NCI-H1417 treated with DMSO at 0.1 percent for 48 hours (cell line): Measurements from ENCODE around the gene C5AR1.
"Not testable (repeated sequence)": the region's sequence is repeated elsewhere in the genome, so short reads cannot be mapped to it uniquely, and the experiment has no call there.

Source experiments
- DNase-seq: peaks from one replicate; lab custom pipeline; 2025; lab: John Stamatoyannopoulos, UW

Gene C5AR1

DNA sequence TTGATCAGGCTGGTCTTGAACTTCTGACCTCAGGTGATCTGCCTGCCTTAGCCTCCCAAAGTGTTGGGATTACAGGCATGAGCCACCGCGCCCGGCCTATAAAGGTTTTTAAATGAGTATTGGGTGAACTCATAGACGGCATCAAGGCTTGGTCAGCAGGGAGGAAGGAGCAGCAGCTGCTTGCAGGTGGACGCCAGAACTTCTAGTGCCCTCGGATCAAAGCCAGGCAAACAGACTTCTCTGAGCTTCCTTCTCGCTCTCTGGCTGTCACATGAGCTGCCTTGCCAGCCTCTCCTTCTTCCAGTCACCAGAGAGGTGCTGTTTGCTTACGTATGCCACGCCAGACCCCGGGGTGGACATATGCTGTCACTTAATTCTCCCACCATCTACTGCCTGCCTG is 55.8 kb downstream of the C5AR1 start:
- not testable (repeated sequence) for DNase-seq

DNA sequence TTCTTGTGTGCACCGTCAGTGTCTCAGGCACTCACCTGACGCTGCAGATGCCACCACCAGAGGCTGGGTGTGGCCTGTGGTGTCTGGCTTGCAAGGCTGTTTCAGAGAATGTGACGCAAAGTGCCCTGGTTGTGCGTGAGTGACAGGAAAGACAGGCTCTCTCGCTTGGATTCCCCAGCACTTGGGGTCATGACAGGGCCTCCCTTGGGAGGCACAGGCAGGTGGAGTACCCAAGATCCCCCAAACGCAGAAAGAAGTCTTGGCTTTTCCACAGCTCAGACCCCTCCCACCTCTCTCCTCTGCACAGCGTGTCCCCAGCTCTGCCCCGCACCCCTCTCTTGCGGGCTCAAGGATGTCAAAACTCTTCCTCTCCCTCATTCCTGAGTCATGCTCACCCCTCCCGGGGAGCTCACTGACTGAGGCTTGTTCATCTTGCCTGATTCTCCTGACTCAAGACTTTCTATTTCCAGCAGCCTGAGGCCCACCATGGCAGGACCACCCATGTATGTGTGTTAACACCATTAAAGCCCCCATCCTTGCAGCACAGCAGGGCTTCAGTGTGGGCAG is 60.5 kb downstream of the C5AR1 start:
- DNase-seq, result no peak

DNA sequence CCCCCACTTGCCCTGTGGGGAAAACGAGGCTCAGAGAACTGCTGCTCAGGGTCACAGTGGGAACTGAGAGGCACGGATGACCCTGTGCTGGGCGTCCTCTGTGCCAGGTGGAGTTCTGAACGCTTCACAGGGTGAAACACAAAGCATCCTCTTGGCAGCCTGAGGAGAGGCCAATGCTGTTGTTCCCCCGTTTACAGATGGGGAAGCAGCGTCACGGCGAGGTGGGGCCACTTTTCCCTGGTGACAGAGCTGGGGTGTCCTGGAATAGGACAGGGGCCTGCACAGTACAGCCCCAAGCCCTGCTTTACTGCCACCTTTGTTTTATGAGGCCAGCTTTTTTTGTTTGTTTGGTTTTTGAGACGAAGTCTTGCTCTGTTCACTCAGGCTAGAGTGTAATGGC is 61.6 kb downstream of the C5AR1 start:
- no peak for DNase-seq
